HCT116 (cell line): ENCODE data around the gene MSTN. TPM values are rescaled to one million over a fixed set of nuclear protein-coding genes. Genes with fewer than 3 reads are reported as not detected.

ENCODE experiments used
- ATAC-seq: fragments of 200-7000 bp; cut with Tn5 transposase; 2 replicates; pipeline ENCODE4 v1.9.1; 2020; ENCODE audit warnings: mild to moderate bottlenecking, moderate library complexity
- BruUV-seq: library from RNA; stranded (reverse); fragments of 400-500 nt; replicated peaks from 2 replicates; lab custom pipeline; 2021; lab: Mats Ljungman, UMichigan
- CTCF ChIA-PET: fragments of 300-600 bp; sonication (Branson Sonifier 250); formaldehyde crosslinking; loops from one replicate; lab custom pipeline; 2021; ENCODE audit warnings: antibody characterized with exemption; lab: Charles Lee
- POLR2A ChIA-PET: fragments of 300-600, 350-600 bp; sonication (Branson Sonifier 250); formaldehyde crosslinking; loops from one replicate; lab custom pipeline; 2021; ENCODE audit warnings: antibody characterized with exemption; lab: Charles Lee
- RAD21 ChIA-PET, 2 experiments: fragments of 300-600 bp; sonication (Branson Sonifier 250); formaldehyde crosslinking; loops; one replicate each; lab custom pipeline; 2023; ENCODE audit warnings: low total read pairs in 2 of 2; ENCODE audit not compliant: uncharacterized antibody in 2 of 2, unreplicated experiment in 2 of 2, low non-redundant PET in 1 of 2; lab: Charles Lee
- DNase-seq: peaks from one replicate; pipeline ENCODE4 v3.0.0-alpha.2; 2010; ENCODE audit warnings: low read depth, low spot score
- H2AFZ ChIP-seq: fragments of 200-600 bp; shearing (Covaris generic), sonication (generic); 2 replicates; pipeline ENCODE4 v1.6.1; 2017; ENCODE audit warnings: low read depth, mixed run types, mixed read lengths, antibody characterized with exemption, low read length; ENCODE audit not compliant: poor library complexity, severe bottlenecking
- H3K27ac ChIP-seq: 2 replicates; pipeline ENCODE4 v1.5.1; 2012; ENCODE audit warnings: low read depth, low read length
- H3K27me3 ChIP-seq: fragments of 200-600 bp; sonication (generic); 2 replicates; pipeline ENCODE4 v1.6.1; 2016; ENCODE audit warnings: mixed run types, low read length, mixed read lengths; ENCODE audit not compliant: insufficient read depth
- H3K36me3 ChIP-seq, 2 experiments: fragments of 200-500 bp in 1 of 2; fragments of 200-600 bp in 1 of 2; sonication (Bioruptor generic) in 1 of 2; sonication (generic) in 1 of 2; 2 replicates each; pipeline versions ENCODE4 v1.5.1 to v1.6.1; 2014 to 2016; ENCODE audit warnings: low read length in 2 of 2, inconsistent platforms in 1 of 2, mixed read lengths in 1 of 2, mixed run types in 1 of 2; ENCODE audit not compliant: insufficient read depth in 2 of 2, control insufficient read depth in 1 of 2
- H3K4me1 ChIP-seq, 2 experiments: fragments of 200-600 bp in 1 of 2; sonication (generic) in 1 of 2; 2 replicates each; pipeline versions ENCODE4 v1.5.1 to v1.6.1; 2012 to 2017; ENCODE audit warnings: low read length in 2 of 2, inconsistent platforms in 1 of 2, mild to moderate bottlenecking in 1 of 2, mixed read lengths in 1 of 2, mixed run types in 1 of 2, moderate library complexity in 1 of 2; ENCODE audit not compliant: insufficient read depth in 2 of 2, control insufficient read depth in 1 of 2
- H3K4me2 ChIP-seq: fragments of 200-600 bp; sonication (generic); 2 replicates; pipeline ENCODE4 v1.6.1; 2017; ENCODE audit warnings: mixed run types, low read length, mixed read lengths
- H3K4me3 ChIP-seq, 2 experiments: fragments of 200-600 bp in 1 of 2; sonication (generic) in 1 of 2; replicated peaks in 1 of 2; 2 replicates each; pipeline ENCODE4 v1.5.1; 2011 to 2016; ENCODE audit warnings: low read length in 2 of 2, control low read depth in 1 of 2, low read depth in 1 of 2, mild to moderate bottlenecking in 1 of 2, mixed read lengths in 1 of 2, mixed run types in 1 of 2
- H3K79me2 ChIP-seq: fragments of 200-600 bp; sonication (generic); 2 replicates; pipeline ENCODE4 v1.6.1; 2017; ENCODE audit warnings: mild to moderate bottlenecking, mixed run types, low read length, moderate library complexity, mixed read lengths; ENCODE audit not compliant: insufficient read depth
- H3K9ac ChIP-seq: fragments of 200-600 bp; sonication (generic); 2 replicates; pipeline ENCODE4 v1.6.1; 2016; ENCODE audit warnings: low read length, mixed read lengths
- H3K9me2 ChIP-seq: fragments of 200-600 bp; sonication (generic), shearing (Covaris generic); 2 replicates; pipeline ENCODE4 v1.6.1; 2017; ENCODE audit warnings: mixed run types, mild to moderate bottlenecking, moderate library complexity; ENCODE audit not compliant: insufficient read depth
- H3K9me3 ChIP-seq, 2 experiments: fragments of 200-500 bp in 1 of 2; fragments of 200-600 bp in 1 of 2; sonication (Bioruptor generic) in 1 of 2; sonication (generic) in 1 of 2; 2 replicates each; pipeline ENCODE4 v1.6.1; 2014 to 2017; ENCODE audit warnings: low read length in 2 of 2, mixed read lengths in 2 of 2, inconsistent platforms in 1 of 2, low read depth in 1 of 2, mild to moderate bottlenecking in 1 of 2, mixed run types in 1 of 2, moderate library complexity in 1 of 2; ENCODE audit not compliant: control insufficient read depth in 1 of 2, insufficient read depth in 1 of 2
- H4K20me1 ChIP-seq: fragments of 200-600 bp; sonication (generic), shearing (Covaris generic); 2 replicates; pipeline ENCODE4 v1.6.1; 2017; ENCODE audit warnings: mixed run types, mild to moderate bottlenecking, moderate library complexity; ENCODE audit not compliant: insufficient read depth
- ATF3 ChIP-seq: IDR thresholded peaks from 2 replicates; pipeline ENCODE4 v1.6.1; 2012
- CBX3 ChIP-seq: IDR thresholded peaks from 2 replicates; pipeline ENCODE4 v1.6.1; 2012; ENCODE audit warnings: low read depth
- CEBPB ChIP-seq: IDR thresholded peaks from 2 replicates; pipeline ENCODE4 v1.6.1; 2012; ENCODE audit warnings: low read depth
- EGR1 ChIP-seq: IDR thresholded peaks from 2 replicates; pipeline ENCODE4 v1.6.1; 2012; ENCODE audit warnings: low read depth
- ELF1 ChIP-seq: IDR thresholded peaks from 2 replicates; pipeline ENCODE4 v1.6.1; 2012; ENCODE audit warnings: low read depth, borderline replicate concordance
- EZH2phosphoT487 ChIP-seq: fragments of 200-600 bp; IDR thresholded peaks from 2 replicates; pipeline ENCODE4 v1.6.1; 2018; ENCODE audit warnings: antibody characterized with exemption, borderline replicate concordance
- FOSL1 ChIP-seq: IDR thresholded peaks from 2 replicates; pipeline ENCODE4 v1.6.1; 2012; ENCODE audit warnings: low read depth
- JUND ChIP-seq: IDR thresholded peaks from 2 replicates; pipeline ENCODE4 v1.6.1; 2012
- MAX ChIP-seq: IDR thresholded peaks from 2 replicates; pipeline ENCODE4 v1.6.1; 2012
- POLR2AphosphoS5 ChIP-seq: IDR thresholded peaks from 2 replicates; pipeline ENCODE4 v1.6.1; 2011; ENCODE audit warnings: mild to moderate bottlenecking, low read depth, low read length, moderate library complexity
- RAD21 ChIP-seq: IDR thresholded peaks from 2 replicates; pipeline ENCODE4 v1.6.1; 2012; ENCODE audit warnings: low read depth, mild to moderate bottlenecking
- REST ChIP-seq: IDR thresholded peaks from 2 replicates; pipeline ENCODE4 v1.6.1; 2012; ENCODE audit warnings: low read depth
- SIN3A ChIP-seq: IDR thresholded peaks from 2 replicates; pipeline ENCODE4 v1.6.1; 2012; ENCODE audit warnings: low read depth
- SP1 ChIP-seq: IDR thresholded peaks from 2 replicates; pipeline ENCODE4 v1.6.1; 2012; ENCODE audit warnings: low read depth
- SRF ChIP-seq: IDR thresholded peaks from 2 replicates; pipeline ENCODE4 v1.6.1; 2012; ENCODE audit warnings: low read depth
- YY1 ChIP-seq: IDR thresholded peaks from 2 replicates; pipeline ENCODE4 v1.6.1; 2011; ENCODE audit warnings: low read length, low read depth, moderate library complexity, mild to moderate bottlenecking; ENCODE audit not compliant: insufficient replicate concordance; ENCODE audit errors: extremely low read depth
- ZBTB33 ChIP-seq: IDR thresholded peaks from 2 replicates; pipeline ENCODE4 v1.6.1; 2011; ENCODE audit warnings: mild to moderate bottlenecking, low read length, moderate library complexity; ENCODE audit not compliant: insufficient replicate concordance; ENCODE audit errors: extremely low read depth
- ZFX ChIP-seq: fragments of 450-650 bp; IDR thresholded peaks from 2 replicates; pipeline ENCODE4 v1.6.1; 2017
- ZNF274 ChIP-seq: fragments of 200-500 bp; sonication (Bioruptor generic); IDR thresholded peaks from 2 replicates; pipeline ENCODE4 v1.6.1; 2014; ENCODE audit warnings: mild to moderate bottlenecking, low read depth, low read length, inconsistent platforms
- intact Hi-C: fragments of 100-400 bp; cut with micrococcal nuclease; formaldehyde crosslinking; loops from 2 replicates; pipeline ENCODE4 v1.10.0; 2022
- total RNA-seq: library from RNA; stranded (reverse); gene quantifications from one replicate; pipeline ENCODE4 v1.2.1, GENCODE V29; 2021; ENCODE audit not compliant: unreplicated experiment
- TF ChIP-seq, protein P1 (sequence below), 3 experiments: fragments of 200-600 bp in 1 of 3; sonication (generic) in 1 of 3; IDR thresholded peaks in 2 of 3; conservative IDR thresholded peaks in 1 of 3; 2 replicates each; pipeline ENCODE4 v1.5.1; 2012 to 2017; ENCODE audit warnings: low read depth in 2 of 3, low read length in 2 of 3, antibody characterized with exemption in 1 of 3, borderline replicate concordance in 1 of 3, control low read depth in 1 of 3, mild to moderate bottlenecking in 1 of 3, mixed read lengths in 1 of 3, mixed run types in 1 of 3, moderate library complexity in 1 of 3; ENCODE audit not compliant: insufficient read depth in 1 of 3

MSTN gene
- total RNA-seq, 1 experiment from 2014 or later = 0.12 TPM

DNA sequence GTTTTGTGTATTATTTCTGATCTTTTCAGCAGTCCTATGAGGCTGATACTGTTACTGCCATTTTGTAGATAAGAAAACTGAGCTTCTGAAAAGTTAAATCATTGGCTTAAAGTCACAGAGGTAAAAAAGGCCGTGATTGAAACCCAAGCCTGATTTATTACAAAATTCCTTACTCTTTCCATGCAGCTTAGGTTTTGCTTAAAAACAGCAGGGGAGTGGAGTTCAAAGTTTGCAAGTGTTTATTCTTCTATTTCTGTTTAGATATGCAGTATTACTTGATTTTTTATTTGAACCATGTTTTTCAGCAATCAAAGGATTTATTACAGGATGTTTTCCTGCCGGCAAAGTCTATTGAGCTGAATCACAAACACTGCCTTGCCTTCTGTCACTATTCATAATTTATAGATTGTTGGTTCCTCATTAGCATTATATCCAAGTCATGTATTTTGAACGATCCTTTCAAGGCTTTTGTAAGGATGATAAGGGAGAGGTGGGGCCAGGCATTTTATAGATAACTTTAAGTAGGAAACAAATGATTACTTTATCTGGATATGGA lies 31.9 kb upstream of the MSTN start:
- H3K4me1 ChIP-seq = no peaks in the 10 kb centered on the region
- H3K27me3 ChIP-seq = no peaks in the 10 kb centered on the region
- intact Hi-C loops = no loop called here
- ChIA-PET POLR2A (no interaction called here), CTCF (no interaction called here), RAD21 (no interaction called here)
- no peaks in the 10 kb centered on the region for H3K79me2 ChIP-seq
- H3K27ac ChIP-seq = no peak overlapping the region
- H3K9me2 ChIP-seq = no peaks in the 10 kb centered on the region
- H4K20me1 ChIP-seq = no peaks in the 10 kb centered on the region
- BruUV-seq = no TSS peak
- no peak for TF ChIP-seq ZNF274
- no peak for TF ChIP-seq CEBPB
- no peak for TF ChIP-seq ELF1
- TF ChIP-seq POLR2AphosphoS5 = no peak
- no peak for TF ChIP-seq SIN3A
- TF ChIP-seq RAD21 = no peak
- no peak for TF ChIP-seq EGR1
- no peak for TF ChIP-seq JUND
- no peak for TF ChIP-seq CBX3
- no peak for TF ChIP-seq FOSL1
- TF ChIP-seq ATF3 = no peak
- TF ChIP-seq YY1 = no peak
- no peak for TF ChIP-seq SRF
- TF ChIP-seq EZH2phosphoT487 = no peak
- no peak for TF ChIP-seq REST
- TF ChIP-seq ZBTB33 = no peak
- no peak for TF ChIP-seq MAX
- TF ChIP-seq ZFX = no peak
- no peak for TF ChIP-seq SP1
- TF ChIP-seq, protein P1, sequence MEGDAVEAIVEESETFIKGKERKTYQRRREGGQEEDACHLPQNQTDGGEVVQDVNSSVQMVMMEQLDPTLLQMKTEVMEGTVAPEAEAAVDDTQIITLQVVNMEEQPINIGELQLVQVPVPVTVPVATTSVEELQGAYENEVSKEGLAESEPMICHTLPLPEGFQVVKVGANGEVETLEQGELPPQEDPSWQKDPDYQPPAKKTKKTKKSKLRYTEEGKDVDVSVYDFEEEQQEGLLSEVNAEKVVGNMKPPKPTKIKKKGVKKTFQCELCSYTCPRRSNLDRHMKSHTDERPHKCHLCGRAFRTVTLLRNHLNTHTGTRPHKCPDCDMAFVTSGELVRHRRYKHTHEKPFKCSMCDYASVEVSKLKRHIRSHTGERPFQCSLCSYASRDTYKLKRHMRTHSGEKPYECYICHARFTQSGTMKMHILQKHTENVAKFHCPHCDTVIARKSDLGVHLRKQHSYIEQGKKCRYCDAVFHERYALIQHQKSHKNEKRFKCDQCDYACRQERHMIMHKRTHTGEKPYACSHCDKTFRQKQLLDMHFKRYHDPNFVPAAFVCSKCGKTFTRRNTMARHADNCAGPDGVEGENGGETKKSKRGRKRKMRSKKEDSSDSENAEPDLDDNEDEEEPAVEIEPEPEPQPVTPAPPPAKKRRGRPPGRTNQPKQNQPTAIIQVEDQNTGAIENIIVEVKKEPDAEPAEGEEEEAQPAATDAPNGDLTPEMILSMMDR (IDR thresholded peaks at IDR 0.05 in 2 of 3, conservative IDR thresholded peaks at IDR 0.05 in 1 of 3; ENCODE audit: borderline replicate concordance in 1 of 3, insufficient read depth in 1 of 3, low read depth in 2 of 3, low read length in 2 of 3) = no peak
- ATAC-seq (no peak), DNase-seq (no peak)
- H2AFZ ChIP-seq = no peak overlapping the region
- H3K9me3 ChIP-seq = no peaks in the 10 kb centered on the region
- H3K36me3 ChIP-seq = no peaks in the 10 kb centered on the region
- no peak overlapping the region for H3K9ac ChIP-seq
- H3K4me3 ChIP-seq = no peak overlapping the region
- H3K4me2 ChIP-seq = no peak overlapping the region
